GM19023 (cell line): Measurements from ENCODE around the gene PPFIBP1.
"Not testable (repeated sequence)": the region's sequence is repeated elsewhere in the genome, so short reads cannot be mapped to it uniquely, and the experiment has no call there.

Experiments
- ATAC-seq: cut with Tn5 transposase; IDR thresholded peaks from one replicate; pipeline ENCODE4 v1.9.1; 2021; ENCODE audit warnings: mild to moderate bottlenecking, moderate library complexity; ENCODE audit not compliant: unreplicated experiment

The PPFIBP1 gene

GRCh38 chr12:27541031-27541719, 17.2 kb downstream of the PPFIBP1 start:
- ATAC-seq: no peak

GRCh38 chr12:27542628-27543027, 18.6 kb downstream of the PPFIBP1 start:
- no peak for ATAC-seq

DNA sequence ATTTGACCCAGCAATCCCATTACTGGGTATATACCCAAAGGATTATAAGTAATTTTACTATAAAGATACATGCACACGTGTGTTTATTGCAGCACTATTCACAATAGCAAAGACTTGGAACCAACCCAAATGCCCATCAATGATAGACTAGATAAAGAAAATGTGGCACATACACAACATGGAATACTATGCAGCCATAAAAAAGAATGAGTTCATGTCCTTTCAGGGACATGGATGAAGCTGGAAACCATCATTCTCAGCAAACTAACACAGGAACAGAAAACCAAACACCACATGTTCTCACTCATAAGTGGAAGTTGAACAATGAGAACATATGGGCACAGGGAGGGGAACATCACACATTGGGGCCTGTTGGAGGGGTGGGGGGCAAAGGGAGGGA, 20.9 kb downstream of the PPFIBP1 start:
- ATAC-seq: not testable (repeated sequence)

GRCh38 chr12:27545665-27546064, 21.7 kb downstream of the PPFIBP1 start:
- ATAC-seq: no peak

GRCh38 chr12:27547592-27547991, 23.6 kb downstream of the PPFIBP1 start:
- ATAC-seq: no peak

DNA sequence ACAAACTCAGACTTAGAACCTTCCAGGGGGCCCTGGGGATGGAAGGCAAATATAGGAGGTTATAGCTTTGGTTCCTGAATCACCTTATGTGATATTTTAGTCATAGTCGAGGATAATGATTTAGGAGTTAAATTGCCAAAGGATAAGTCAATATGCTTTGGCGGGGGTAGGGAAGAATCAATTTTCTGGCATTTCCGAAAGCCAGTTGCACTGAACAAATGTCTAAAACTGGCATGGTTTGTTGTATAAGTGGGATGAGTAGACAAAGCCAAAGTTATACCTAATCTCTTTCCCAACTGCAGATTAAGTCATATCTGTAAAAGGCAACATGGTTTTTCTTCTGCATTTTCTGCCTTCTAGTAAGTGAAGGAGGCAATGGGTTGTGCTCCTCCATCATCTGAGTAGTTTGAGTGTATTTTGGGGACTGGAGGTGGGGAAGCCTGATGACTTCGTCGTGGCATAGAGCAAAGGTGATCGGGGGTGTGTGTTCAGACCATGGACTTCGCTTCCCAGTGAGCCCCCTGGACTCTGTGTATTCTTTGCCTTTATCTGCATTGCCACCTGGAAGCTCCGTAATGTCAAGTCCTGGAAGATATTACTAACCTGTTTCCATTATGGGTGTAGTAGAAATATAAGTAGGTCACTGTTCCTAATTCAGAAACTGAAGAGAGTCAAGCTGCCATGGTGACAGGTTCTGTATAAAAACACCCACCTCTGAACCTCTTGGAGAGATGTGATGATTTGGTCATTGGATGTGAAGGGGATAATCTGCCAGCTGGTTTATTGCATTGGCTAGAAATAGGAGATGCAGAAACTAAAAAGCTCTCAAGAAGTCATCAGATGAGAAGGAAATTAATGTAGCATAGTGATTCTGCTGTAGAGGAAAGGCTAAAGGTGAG, 24.5 kb downstream of the PPFIBP1 start:
- no peak for ATAC-seq

- ATAC-seq: no peak
Observed at GRCh38 chr12:27549236-27549800, 25.3 kb downstream of the PPFIBP1 start.

- no peak for ATAC-seq
Observed at GRCh38 chr12:27549801-27550652, 26.0 kb downstream of the PPFIBP1 start.

GRCh38 chr12:27550653-27550975, 26.6 kb downstream of the PPFIBP1 start:
- no peak for ATAC-seq

DNA sequence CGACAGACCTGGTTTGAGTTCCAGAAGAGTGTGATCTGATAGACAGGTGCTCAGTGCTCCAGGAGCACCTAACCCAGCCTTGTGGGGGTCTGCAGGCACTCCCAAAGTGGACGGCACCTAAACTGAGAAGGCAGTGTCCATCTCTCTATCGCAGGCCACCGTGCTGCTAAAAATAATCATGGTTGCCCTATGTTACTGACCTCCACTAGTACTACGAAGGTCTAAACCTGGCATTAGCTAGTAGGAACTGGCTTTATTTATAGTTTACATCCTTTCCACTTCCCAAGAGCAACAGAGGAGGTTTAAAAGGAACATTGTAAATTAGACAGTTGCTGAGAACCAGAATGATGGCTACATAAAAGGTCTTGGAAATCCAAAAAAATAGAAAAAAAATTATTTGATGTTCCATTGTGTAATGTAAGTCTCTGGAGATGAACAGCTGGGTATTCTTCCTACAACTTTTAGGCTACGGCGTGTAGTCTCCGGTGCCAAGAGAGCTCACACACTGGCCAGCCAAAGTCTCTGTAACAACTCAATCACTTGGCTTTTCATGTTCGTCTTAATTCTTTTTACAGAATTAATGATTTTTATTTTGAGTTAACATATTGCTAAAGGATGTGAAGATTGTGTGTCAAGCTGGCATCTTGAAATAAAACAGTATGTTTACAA, 27.3 kb downstream of the PPFIBP1 start:
- no peak for ATAC-seq

DNA sequence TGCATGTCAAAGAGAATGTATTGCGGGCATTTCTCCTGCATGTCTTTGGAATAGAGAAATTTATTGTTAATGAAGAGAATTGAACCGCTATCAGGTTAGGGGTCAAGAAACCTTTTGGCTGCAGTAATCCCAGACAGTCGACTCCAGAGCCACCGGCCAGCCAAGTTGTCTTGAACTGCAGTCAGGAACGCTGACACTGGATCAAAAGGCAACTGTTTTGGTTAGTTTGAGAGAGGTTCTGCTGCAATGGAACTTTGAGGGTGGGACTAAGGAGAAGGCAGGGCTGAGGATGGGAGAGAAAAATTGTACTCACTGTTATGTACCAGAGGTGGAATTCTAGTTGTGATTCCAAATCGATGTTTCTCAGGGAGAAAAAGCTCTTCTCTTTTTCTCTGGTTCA, 28.2 kb downstream of the PPFIBP1 start:
- ATAC-seq: no peak

GRCh38 chr12:27552886-27553560, 29.0 kb downstream of the PPFIBP1 start:
- peak; percentile 65 for ATAC-seq

DNA sequence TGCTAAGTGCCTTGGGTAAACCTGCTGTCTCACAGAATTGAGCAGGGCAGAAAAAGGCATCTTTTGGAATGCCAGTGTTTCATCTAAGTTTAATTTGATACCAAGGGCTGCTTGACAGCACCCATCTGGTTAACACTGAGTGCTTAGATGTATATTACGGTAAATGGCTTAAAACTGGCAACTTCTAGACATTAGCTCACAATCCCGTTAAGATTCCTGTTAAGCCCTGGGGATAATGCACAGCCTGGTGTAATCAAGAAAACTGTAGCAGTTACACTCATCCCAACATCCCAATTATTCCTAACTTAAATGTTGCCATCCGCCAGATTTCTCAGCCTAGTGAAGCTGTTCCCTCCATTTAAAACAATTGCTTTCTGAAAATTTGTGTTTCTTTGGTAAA, 29.9 kb downstream of the PPFIBP1 start:
- ATAC-seq: no peak

DNA sequence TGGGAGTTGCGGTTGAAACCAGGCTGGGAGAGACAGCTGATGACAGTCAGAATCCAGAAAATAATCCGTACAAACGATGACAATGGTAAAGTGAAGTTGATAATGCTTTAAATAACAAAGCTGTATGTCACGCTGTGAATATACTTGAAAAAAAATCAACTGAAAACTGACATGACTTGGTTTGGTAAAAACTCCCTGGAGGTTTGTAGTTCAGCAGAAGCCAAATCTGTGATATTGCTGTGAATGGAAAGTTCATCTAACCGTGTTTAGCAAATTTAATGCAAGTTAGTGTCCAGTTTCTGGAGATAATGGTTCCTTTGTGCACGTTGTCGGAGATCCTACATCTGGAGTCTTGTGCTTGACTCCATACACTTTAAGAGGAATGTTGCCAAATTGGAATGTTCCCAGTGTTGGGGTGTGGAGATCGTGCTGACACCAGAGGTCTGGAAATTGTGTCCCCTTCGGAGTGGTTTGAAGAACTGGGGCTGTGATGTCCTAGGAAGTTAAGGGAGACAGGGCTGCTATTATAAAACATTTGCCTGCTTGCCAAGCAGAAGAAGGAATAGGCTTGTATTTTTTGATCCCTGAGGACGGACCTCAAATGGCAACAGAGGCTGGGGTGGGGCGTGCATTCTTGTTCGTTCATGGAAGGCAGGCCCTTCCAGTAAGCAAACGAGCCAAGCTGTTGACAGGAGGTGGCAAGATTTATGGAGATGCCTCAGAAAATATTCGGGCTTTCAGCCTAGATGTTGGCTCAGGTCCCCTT, 30.6 kb downstream of the PPFIBP1 start:
- ATAC-seq: no peak

GRCh38 chr12:27555361-27555760, 31.4 kb downstream of the PPFIBP1 start:
- no peak for ATAC-seq

GRCh38 chr12:27555925-27556778, 32.1 kb downstream of the PPFIBP1 start:
- ATAC-seq: no peak

- ATAC-seq: no peak
Observed at GRCh38 chr12:27560126-27560525, 36.1 kb downstream of the PPFIBP1 start.
